Heart left ventricle (tissue), 13 donors: ENCODE results near the gene VTCN1.

Experiments used
- POLR2A ChIP-seq, 2 donors: fragments of 450-650 bp; IDR thresholded peaks; one replicate each; pipeline ENCODE4 v1.6.1; 2017; ENCODE audit warnings: antibody characterized with exemption in 2 of 2, mild to moderate bottlenecking in 2 of 2, moderate library complexity in 2 of 2
- TF ChIP-seq, protein P1 (sequence below), 12 donors: fragments of 200-600 bp; sonication (generic) in 4 of 12; IDR thresholded peaks; one replicate each; pipeline versions ENCODE4 v1.5.0 to v1.8.0; 2018 to 2022; ENCODE audit warnings: antibody characterized with exemption in 12 of 12, mild to moderate bottlenecking in 5 of 12
- donor health status: ischemic (EF 13 %, LVEDD 7.1; RV severe dilation, severe dysfunction).
- donor health status: DM: no; HTN: yes; CAD: no.
- donor health status: DM: no; HTN: no; CAD: no.
- donor health status: ischemic (EF 25% LVEDD 6.9; RV normal size, moderate dysfunction).
- donor health status: ischemic (EF 25% LVEDD 5.7; RV mildly dilated, moderate dysfunction).
- donor health status: ischemic (EF 35%, LVEDD 5.7; RV mildly dilated, moderate dysfunction).
- donor health status: nonischemic (EF 11% LVEDD 7.7; RV severe dilation, severe dysfunction).
- donor health status: DM: yes; HTN: yes; CAD: no.
- donor health status: PGD.
- donor health status: ischemic (EF 29% LVEDD 5.4; RV normal size, mild dysfunction).
- donor health status: nonischemic (EF 23%, LVEDD 6.1; RV moderate dilation, normal function).

- TF ChIP-seq, protein P1, sequence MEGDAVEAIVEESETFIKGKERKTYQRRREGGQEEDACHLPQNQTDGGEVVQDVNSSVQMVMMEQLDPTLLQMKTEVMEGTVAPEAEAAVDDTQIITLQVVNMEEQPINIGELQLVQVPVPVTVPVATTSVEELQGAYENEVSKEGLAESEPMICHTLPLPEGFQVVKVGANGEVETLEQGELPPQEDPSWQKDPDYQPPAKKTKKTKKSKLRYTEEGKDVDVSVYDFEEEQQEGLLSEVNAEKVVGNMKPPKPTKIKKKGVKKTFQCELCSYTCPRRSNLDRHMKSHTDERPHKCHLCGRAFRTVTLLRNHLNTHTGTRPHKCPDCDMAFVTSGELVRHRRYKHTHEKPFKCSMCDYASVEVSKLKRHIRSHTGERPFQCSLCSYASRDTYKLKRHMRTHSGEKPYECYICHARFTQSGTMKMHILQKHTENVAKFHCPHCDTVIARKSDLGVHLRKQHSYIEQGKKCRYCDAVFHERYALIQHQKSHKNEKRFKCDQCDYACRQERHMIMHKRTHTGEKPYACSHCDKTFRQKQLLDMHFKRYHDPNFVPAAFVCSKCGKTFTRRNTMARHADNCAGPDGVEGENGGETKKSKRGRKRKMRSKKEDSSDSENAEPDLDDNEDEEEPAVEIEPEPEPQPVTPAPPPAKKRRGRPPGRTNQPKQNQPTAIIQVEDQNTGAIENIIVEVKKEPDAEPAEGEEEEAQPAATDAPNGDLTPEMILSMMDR (IDR thresholded peaks at IDR 0.05): no peak
- no peak for TF ChIP-seq POLR2A (IDR thresholded peaks at IDR 0.05)
These were observed 82.9 kb downstream of the VTCN1 start for GRCh38 chr1:117127795-117128194.
